Suprapubic skin (tissue), 4 donors: ENCODE results near the gene GAS6. TPM values are rescaled to one million over a fixed set of nuclear protein-coding genes. Genes with fewer than 3 reads are reported as not detected.

Experiments
- DNase-seq, 2 donors: peaks; one replicate each; pipeline ENCODE4 v3.0.0-alpha.2; 2019; ENCODE audit warnings: low spot score in 2 of 2
- H3K27ac ChIP-seq: fragments of 200-600 bp; sonication (generic); one replicate; pipeline ENCODE4 v1.5.1; 2019
- H3K27me3 ChIP-seq: fragments of 200-600 bp; sonication (generic); one replicate; pipeline ENCODE4 v1.5.1; 2019
- H3K36me3 ChIP-seq: fragments of 200-600 bp; sonication (generic); one replicate; pipeline ENCODE4 v1.5.1; 2019
- H3K4me1 ChIP-seq: fragments of 200-600 bp; sonication (generic); one replicate; pipeline ENCODE4 v1.5.1; 2019
- H3K4me3 ChIP-seq: fragments of 200-600 bp; sonication (generic); one replicate; pipeline ENCODE4 v1.5.1; 2019; ENCODE audit warnings: mild to moderate bottlenecking
- H3K9me3 ChIP-seq: fragments of 200-600 bp; sonication (generic); one replicate; pipeline ENCODE4 v1.5.1; 2019
- CTCF ChIP-seq, 2 donors: fragments of 200-600 bp in 1 of 2; fragments of 450-650 bp in 1 of 2; sonication (generic) in 1 of 2; IDR thresholded peaks; one replicate each; pipeline ENCODE4 v1.5.1; 2016 to 2019; ENCODE audit warnings: antibody characterized with exemption in 2 of 2, mild to moderate bottlenecking in 1 of 2, moderate library complexity in 1 of 2
- EP300 ChIP-seq: sonication (generic); formaldehyde crosslinking; IDR thresholded peaks from one replicate; pipeline ENCODE4 v1.6.1; 2017; ENCODE audit warnings: antibody characterized with exemption
- POLR2A ChIP-seq, 2 donors: fragments of 450-650 bp; IDR thresholded peaks; one replicate each; pipeline ENCODE4 v1.6.1; 2017; ENCODE audit warnings: antibody characterized with exemption in 2 of 2, mild to moderate bottlenecking in 2 of 2, moderate library complexity in 2 of 2
- POLR2AphosphoS5 ChIP-seq, 3 donors: sonication (generic); formaldehyde crosslinking; IDR thresholded peaks; one replicate each; pipeline ENCODE4 v1.6.1; 2017; ENCODE audit warnings: antibody characterized with exemption in 3 of 3
- WGBS: methylation state at CpG from one replicate; pipeline ENCODE4 v1.1.5; 2018; 5-methylcytosine and 5-hydroxymethylcytosine counted together
- total RNA-seq, 4 donors: library from RNA; depleted of rRNA; stranded (reverse); fragments of >200 nt; gene quantifications; one replicate each; pipeline ENCODE4 v1.1.0, GENCODE V29; 2016

GAS6 gene
- total RNA-seq, 4 donors from 2014 or later, result 175 to 286 (median 224) TPM

GRCh38 chr13:113849981-113850721 is 13.7 kb downstream of the GAS6 start:
- peak in 1 of 2 donors; percentile 18 for DNase-seq
- Histone ChIP-seq H3K36me3 (peaks cover 9% of the 10 kb centered on the region), H3K4me3 (no peak overlapping the region), H3K4me1 (peaks cover 57% of the 10 kb centered on the region), H3K9me3 (no peaks in the 10 kb centered on the region), H3K27ac (no peak overlapping the region), H3K27me3 (no peaks in the 10 kb centered on the region)
- TF ChIP-seq POLR2AphosphoS5 (IDR thresholded peaks at IDR 0.05) (no peak), POLR2A (IDR thresholded peaks at IDR 0.05) (no peak), EP300 (no peak), CTCF (IDR thresholded peaks at IDR 0.05) (no peak)
- 88% methylated on average over 8 of the region's 8 CpGs for WGBS

- Histone ChIP-seq H3K9me3 (no peaks in the 10 kb centered on the region), H3K27me3 (no peaks in the 10 kb centered on the region), H3K4me3 (no peak overlapping the region), H3K4me1 (peaks cover 57% of the 10 kb centered on the region), H3K27ac (no peak overlapping the region), H3K36me3 (peaks cover 9% of the 10 kb centered on the region)
- TF ChIP-seq CTCF (IDR thresholded peaks at IDR 0.05), result no peak
- no peak for TF ChIP-seq POLR2AphosphoS5 (IDR thresholded peaks at IDR 0.05)
- TF ChIP-seq POLR2A (IDR thresholded peaks at IDR 0.05), result no peak
- no peak for TF ChIP-seq EP300
- WGBS, result 49% methylated on average over 3 of the region's 3 CpGs
- DNase-seq, result no peak
Measured at GRCh38 chr13:113849546-113849945, 14.3 kb downstream of the GAS6 start.

GRCh38 chr13:113848431-113849260 is 15.2 kb downstream of the GAS6 start:
- H3K27ac ChIP-seq, result no peak overlapping the region
- no peaks in the 10 kb centered on the region for H3K9me3 ChIP-seq
- 72% methylated on average over 13 of the region's 18 CpGs for WGBS
- DNase-seq, result peak in 1 of 2 donors; percentile 50
- peaks cover 57% of the 10 kb centered on the region for H3K4me1 ChIP-seq
- no peaks in the 10 kb centered on the region for H3K27me3 ChIP-seq
- peaks cover 9% of the 10 kb centered on the region for H3K36me3 ChIP-seq
- TF ChIP-seq CTCF (IDR thresholded peaks at IDR 0.05), result no peak
- no peak for TF ChIP-seq POLR2AphosphoS5 (IDR thresholded peaks at IDR 0.05)
- no peak for TF ChIP-seq POLR2A (IDR thresholded peaks at IDR 0.05)
- TF ChIP-seq EP300, result no peak
- H3K4me3 ChIP-seq, result no peak overlapping the region

- 77% methylated on average over 8 of the region's 8 CpGs for WGBS
- DNase-seq, result peak in 1 of 2 donors; percentile 55
- TF ChIP-seq POLR2A (IDR thresholded peaks at IDR 0.05), result no peak
- TF ChIP-seq POLR2AphosphoS5 (IDR thresholded peaks at IDR 0.05), result no peak
- no peak for TF ChIP-seq EP300
- TF ChIP-seq CTCF (IDR thresholded peaks at IDR 0.05), result no peak
- peaks cover 9% of the 10 kb centered on the region for H3K36me3 ChIP-seq
- H3K9me3 ChIP-seq, result no peaks in the 10 kb centered on the region
- H3K4me3 ChIP-seq, result no peak overlapping the region
- H3K27me3 ChIP-seq, result no peaks in the 10 kb centered on the region
- peaks cover 53% of the 10 kb centered on the region for H3K4me1 ChIP-seq
- H3K27ac ChIP-seq, result no peak overlapping the region
Measured at GRCh38 chr13:113848020-113848419, 15.9 kb downstream of the GAS6 start.
